OCI-LY1 (cell line): ENCODE measurements around the gene TSC1.

Experiments
- H2AFZ ChIP-seq: fragments of 200-600 bp; sonication (generic), shearing (Covaris generic); 2 replicates; pipeline ENCODE4 v1.6.0; 2014; ENCODE audit warnings: antibody characterized with exemption, mild to moderate bottlenecking, low read length
- H3F3A ChIP-seq: fragments of 200-600 bp; sonication (generic), shearing (Covaris generic); 2 replicates; pipeline ENCODE4 v1.6.0; 2014; ENCODE audit warnings: mild to moderate bottlenecking, antibody characterized with exemption, low read length, moderate library complexity; ENCODE audit not compliant: insufficient read depth
- H3K27ac ChIP-seq: fragments of 200-600 bp; sonication (generic); 2 replicates; pipeline ENCODE4 v1.5.1; 2014; ENCODE audit warnings: low read length, mixed run types, mild to moderate bottlenecking, low read depth; ENCODE audit not compliant: poor library complexity, severe bottlenecking
- H3K27me3 ChIP-seq: fragments of 200-600 bp; sonication (generic); 2 replicates; pipeline ENCODE4 v1.6.0; 2014; ENCODE audit warnings: antibody characterized with exemption, mild to moderate bottlenecking, low read length, moderate library complexity; ENCODE audit not compliant: insufficient read depth
- H3K36me3 ChIP-seq: fragments of 200-600 bp; sonication (generic); 2 replicates; pipeline ENCODE4 v1.6.1; 2014; ENCODE audit warnings: mild to moderate bottlenecking, antibody characterized with exemption, low read length, moderate library complexity, mixed read lengths; ENCODE audit not compliant: insufficient read depth
- H3K4me1 ChIP-seq: fragments of 200-600 bp; sonication (generic); 2 replicates; pipeline ENCODE4 v1.5.1; 2014; ENCODE audit warnings: mild to moderate bottlenecking, low read length, moderate library complexity; ENCODE audit not compliant: insufficient read depth, severe bottlenecking
- H3K4me2 ChIP-seq: fragments of 200-600 bp; sonication (generic), shearing (Covaris generic); 2 replicates; pipeline ENCODE4 v1.6.1; 2014; ENCODE audit warnings: low read length
- H3K4me3 ChIP-seq: fragments of 200-600 bp; sonication (generic); 2 replicates; pipeline ENCODE4 v1.5.1; 2014; ENCODE audit warnings: low read length, low read depth, mild to moderate bottlenecking, mixed read lengths; ENCODE audit not compliant: poor library complexity, severe bottlenecking
- H3K79me2 ChIP-seq: fragments of 200-600 bp; shearing (Covaris generic); 2 replicates; pipeline ENCODE4 v1.6.1; 2016; ENCODE audit warnings: mixed run types, low read length, mixed read lengths; ENCODE audit not compliant: insufficient read depth
- H3K9ac ChIP-seq: fragments of 200-600 bp; sonication (generic), shearing (Covaris generic); 2 replicates; pipeline ENCODE4 v1.6.1; 2014; ENCODE audit warnings: mild to moderate bottlenecking, low read length, mixed read lengths
- H3K9me2 ChIP-seq: fragments of 200-600 bp; sonication (generic), shearing (Covaris generic); 2 replicates; pipeline ENCODE4 v1.6.1; 2014; ENCODE audit warnings: low read depth, mild to moderate bottlenecking, low read length, mixed read lengths
- H3K9me3 ChIP-seq: fragments of 200-600 bp; shearing (Covaris generic); 2 replicates; pipeline ENCODE4 v1.6.1; 2014; ENCODE audit warnings: low read length, mixed read lengths
- H4K20me1 ChIP-seq: fragments of 200-600 bp; sonication (generic), shearing (Covaris generic); 2 replicates; pipeline ENCODE4 v1.6.0; 2016; ENCODE audit warnings: mild to moderate bottlenecking, low read length; ENCODE audit not compliant: insufficient read depth
- EZH2 ChIP-seq: fragments of 200-600 bp; sonication (generic), shearing (Covaris generic); IDR thresholded peaks from 2 replicates; pipeline ENCODE4 v1.8.0; 2017; ENCODE audit warnings: borderline replicate concordance, mixed run types, mild to moderate bottlenecking, antibody characterized with exemption, low read length, moderate library complexity, mixed read lengths
- TF ChIP-seq, protein P1 (sequence below): fragments of 200-600 bp; sonication (generic), shearing (Covaris generic); IDR thresholded peaks from 2 replicates; pipeline ENCODE4 v1.5.1; 2017; ENCODE audit warnings: mild to moderate bottlenecking, antibody characterized with exemption, low read length, moderate library complexity, mixed read lengths

Gene TSC1

DNA sequence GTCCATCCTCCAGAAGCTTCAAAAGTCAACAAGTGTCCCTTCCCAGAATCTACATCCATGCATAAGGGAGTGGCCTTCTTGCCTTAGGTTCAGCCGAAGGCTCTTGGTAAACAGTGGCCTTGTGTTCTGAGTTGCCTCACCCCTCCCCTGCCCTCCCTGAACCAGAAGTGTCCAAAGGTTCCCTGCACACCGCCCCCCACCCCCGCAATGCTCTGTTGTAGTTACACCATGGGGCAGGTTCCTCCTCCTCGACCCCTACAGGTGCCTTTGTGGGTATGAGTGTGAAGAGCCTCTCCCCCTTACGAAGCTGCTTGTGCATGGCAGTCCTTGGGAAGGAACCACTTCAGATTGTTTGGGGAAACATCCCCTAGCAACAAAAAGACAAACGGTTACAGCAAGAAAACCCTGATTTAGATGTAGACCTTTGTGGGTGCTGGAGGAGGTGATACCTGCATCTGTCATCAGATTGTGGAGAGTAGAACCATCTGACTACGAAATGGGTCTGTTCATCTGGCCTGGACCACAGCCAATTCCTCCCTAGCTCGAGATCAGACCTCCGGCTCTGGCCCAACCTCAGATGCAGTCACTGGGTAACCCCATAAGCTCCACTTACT lies 58.6 kb downstream of the TSC1 start:
- Histone ChIP-seq H3K4me2 (no peak overlapping the region), H3K27ac (no peak overlapping the region), H2AFZ (no peak overlapping the region), H3K4me3 (no peak overlapping the region), H3K27me3 (no peaks in the 10 kb centered on the region), H3K36me3 (no peaks in the 10 kb centered on the region), H3K9ac (no peak overlapping the region), H3K9me3 (no peaks in the 10 kb centered on the region), H3F3A (no peaks in the 10 kb centered on the region), H3K79me2 (no peaks in the 10 kb centered on the region), H4K20me1 (no peaks in the 10 kb centered on the region), H3K4me1 (peaks cover 14% of the 10 kb centered on the region), H3K9me2 (no peaks in the 10 kb centered on the region)
- no peak for TF ChIP-seq EZH2
- TF ChIP-seq, protein P1, sequence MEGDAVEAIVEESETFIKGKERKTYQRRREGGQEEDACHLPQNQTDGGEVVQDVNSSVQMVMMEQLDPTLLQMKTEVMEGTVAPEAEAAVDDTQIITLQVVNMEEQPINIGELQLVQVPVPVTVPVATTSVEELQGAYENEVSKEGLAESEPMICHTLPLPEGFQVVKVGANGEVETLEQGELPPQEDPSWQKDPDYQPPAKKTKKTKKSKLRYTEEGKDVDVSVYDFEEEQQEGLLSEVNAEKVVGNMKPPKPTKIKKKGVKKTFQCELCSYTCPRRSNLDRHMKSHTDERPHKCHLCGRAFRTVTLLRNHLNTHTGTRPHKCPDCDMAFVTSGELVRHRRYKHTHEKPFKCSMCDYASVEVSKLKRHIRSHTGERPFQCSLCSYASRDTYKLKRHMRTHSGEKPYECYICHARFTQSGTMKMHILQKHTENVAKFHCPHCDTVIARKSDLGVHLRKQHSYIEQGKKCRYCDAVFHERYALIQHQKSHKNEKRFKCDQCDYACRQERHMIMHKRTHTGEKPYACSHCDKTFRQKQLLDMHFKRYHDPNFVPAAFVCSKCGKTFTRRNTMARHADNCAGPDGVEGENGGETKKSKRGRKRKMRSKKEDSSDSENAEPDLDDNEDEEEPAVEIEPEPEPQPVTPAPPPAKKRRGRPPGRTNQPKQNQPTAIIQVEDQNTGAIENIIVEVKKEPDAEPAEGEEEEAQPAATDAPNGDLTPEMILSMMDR = no peak

DNA sequence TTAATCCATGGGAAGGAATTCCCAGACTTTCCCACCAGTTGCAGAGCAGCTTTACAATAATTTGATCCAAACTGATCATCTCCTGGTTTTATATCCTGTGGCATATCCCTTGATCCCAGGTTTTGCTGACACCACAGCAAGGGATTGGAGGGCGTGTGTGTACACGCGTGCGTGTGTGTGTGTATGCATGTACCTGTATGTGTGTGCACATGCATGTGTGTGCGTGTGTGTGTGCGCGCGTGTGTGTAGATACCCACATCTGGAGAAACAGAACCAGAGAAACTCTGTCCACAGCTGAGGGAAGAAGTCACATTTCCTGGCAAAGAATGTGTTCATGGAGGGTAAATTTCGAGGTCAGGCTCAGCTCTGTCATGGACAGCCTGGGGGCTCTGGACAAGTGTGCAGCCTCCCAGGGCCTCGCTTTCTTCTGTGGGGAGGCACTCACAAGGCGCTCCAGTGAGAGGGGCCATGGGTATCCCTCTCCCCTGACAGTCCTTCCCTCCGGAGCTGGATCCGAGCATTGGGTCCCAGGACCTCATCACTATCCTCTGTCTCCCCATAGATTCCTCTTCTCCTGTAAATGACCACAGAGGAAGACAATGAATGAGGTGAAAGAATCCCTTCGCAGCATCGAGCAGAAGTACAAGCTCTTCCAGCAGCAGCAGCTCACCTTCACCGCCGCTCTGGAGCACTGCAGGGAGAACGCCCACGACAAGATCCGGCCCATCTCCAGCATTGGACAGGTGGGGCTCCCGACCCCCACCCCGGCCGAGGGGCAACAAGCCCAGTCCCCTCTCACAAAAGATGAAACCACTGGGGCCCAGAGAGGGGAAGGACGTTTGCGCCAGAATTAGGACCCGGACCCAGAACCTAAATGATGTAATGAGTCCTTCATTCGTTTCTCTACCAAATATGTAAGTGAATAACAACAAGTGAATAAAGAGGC lies 60.8 kb downstream of the TSC1 start:
- no peaks in the 10 kb centered on the region for H3K9me3 ChIP-seq
- no peaks in the 10 kb centered on the region for H3K27me3 ChIP-seq
- H3K79me2 ChIP-seq = no peaks in the 10 kb centered on the region
- no peak overlapping the region for H3K9ac ChIP-seq
- no peaks in the 10 kb centered on the region for H3F3A ChIP-seq
- no peaks in the 10 kb centered on the region for H3K9me2 ChIP-seq
- peaks cover 19% of the 10 kb centered on the region for H3K4me1 ChIP-seq
- H3K27ac ChIP-seq = no peak overlapping the region
- no peak overlapping the region for H3K4me3 ChIP-seq
- H3K4me2 ChIP-seq = no peak overlapping the region
- no peaks in the 10 kb centered on the region for H4K20me1 ChIP-seq
- TF ChIP-seq EZH2 = no peak
- TF ChIP-seq, protein P1 = no peak
- H2AFZ ChIP-seq = no peak overlapping the region
- H3K36me3 ChIP-seq = no peaks in the 10 kb centered on the region

DNA sequence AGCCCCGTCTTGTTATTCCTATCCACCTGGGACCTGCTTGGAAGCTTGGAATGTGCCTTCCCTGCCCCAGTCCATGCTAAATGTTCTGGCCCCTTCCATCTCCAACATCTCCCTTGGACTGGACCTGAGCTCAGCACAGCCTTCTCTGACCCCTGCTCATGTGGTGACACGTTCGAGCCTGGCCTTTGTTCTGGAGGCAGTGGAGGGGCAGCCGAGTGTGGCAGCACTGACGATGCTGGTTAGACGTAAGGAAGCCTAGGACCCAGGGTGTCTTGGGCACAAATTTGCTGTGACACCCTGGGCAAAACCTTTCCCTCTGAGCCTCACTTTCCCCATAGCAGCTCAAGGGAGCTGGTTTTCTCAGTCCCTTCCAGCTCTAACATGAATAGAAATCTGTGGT lies 61.8 kb downstream of the TSC1 start:
- H3K4me1 ChIP-seq = peaks cover 16% of the 10 kb centered on the region
- no peak for TF ChIP-seq EZH2
- TF ChIP-seq, protein P1 = no peak
- no peaks in the 10 kb centered on the region for H3K9me3 ChIP-seq

More for the DNA sequence above, 61.8 kb downstream of the TSC1 start:
- no peaks in the 10 kb centered on the region for H4K20me1 ChIP-seq
- H3K4me2 ChIP-seq = no peak overlapping the region
- H3K9ac ChIP-seq = no peak overlapping the region
- H2AFZ ChIP-seq = no peak overlapping the region
- H3K27me3 ChIP-seq = no peaks in the 10 kb centered on the region
- H3K9me2 ChIP-seq = no peaks in the 10 kb centered on the region
- H3K4me3 ChIP-seq = no peak overlapping the region
- H3F3A ChIP-seq = no peaks in the 10 kb centered on the region
- no peak overlapping the region for H3K27ac ChIP-seq
- H3K79me2 ChIP-seq = no peaks in the 10 kb centered on the region
- H3K36me3 ChIP-seq = no peaks in the 10 kb centered on the region
